Testis (tissue), 2 donors: ENCODE results near the gene ACTG2.

Experiments
- POLR2A ChIP-seq: fragments of 450-650 bp; IDR thresholded peaks from one replicate; pipeline ENCODE4 v1.6.1; 2017; ENCODE audit warnings: antibody characterized with exemption, mild to moderate bottlenecking, moderate library complexity
- TF ChIP-seq, protein P1 (sequence below), 3 experiments: fragments of 450-650 bp in 2 of 3; fragments of 200-600 bp in 1 of 3; sonication (generic) in 1 of 3; IDR thresholded peaks; one replicate each; pipeline ENCODE4 v1.5.1; 2016 to 2019; ENCODE audit warnings: antibody characterized with exemption in 3 of 3, mild to moderate bottlenecking in 2 of 3, moderate library complexity in 1 of 3

- TF ChIP-seq, protein P1, sequence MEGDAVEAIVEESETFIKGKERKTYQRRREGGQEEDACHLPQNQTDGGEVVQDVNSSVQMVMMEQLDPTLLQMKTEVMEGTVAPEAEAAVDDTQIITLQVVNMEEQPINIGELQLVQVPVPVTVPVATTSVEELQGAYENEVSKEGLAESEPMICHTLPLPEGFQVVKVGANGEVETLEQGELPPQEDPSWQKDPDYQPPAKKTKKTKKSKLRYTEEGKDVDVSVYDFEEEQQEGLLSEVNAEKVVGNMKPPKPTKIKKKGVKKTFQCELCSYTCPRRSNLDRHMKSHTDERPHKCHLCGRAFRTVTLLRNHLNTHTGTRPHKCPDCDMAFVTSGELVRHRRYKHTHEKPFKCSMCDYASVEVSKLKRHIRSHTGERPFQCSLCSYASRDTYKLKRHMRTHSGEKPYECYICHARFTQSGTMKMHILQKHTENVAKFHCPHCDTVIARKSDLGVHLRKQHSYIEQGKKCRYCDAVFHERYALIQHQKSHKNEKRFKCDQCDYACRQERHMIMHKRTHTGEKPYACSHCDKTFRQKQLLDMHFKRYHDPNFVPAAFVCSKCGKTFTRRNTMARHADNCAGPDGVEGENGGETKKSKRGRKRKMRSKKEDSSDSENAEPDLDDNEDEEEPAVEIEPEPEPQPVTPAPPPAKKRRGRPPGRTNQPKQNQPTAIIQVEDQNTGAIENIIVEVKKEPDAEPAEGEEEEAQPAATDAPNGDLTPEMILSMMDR (IDR thresholded peaks at IDR 0.05), result no peak
- TF ChIP-seq POLR2A, result no peak
These were observed 29.8 kb upstream of the ACTG2 start for GRCh38 chr2:73862987-73863386.
